K562 (cell line): ENCODE data around the gene ZBTB18. TPM values are rescaled to one million over a fixed set of nuclear protein-coding genes. Genes with fewer than 3 reads are reported as not detected.

Experiments
- ATAC-seq: fragments of 200-7000 bp; cut with Tn5 transposase; 3 replicates; pipeline ENCODE4 v1.9.1; 2020; ENCODE audit warnings: moderate library complexity
- BruUV-seq: library from RNA; stranded (reverse); fragments of 400-500 nt; replicated peaks from 2 replicates; lab custom pipeline; 2021; lab: Mats Ljungman, UMichigan
- CTCF ChIA-PET: fragments of 300-600 bp; formaldehyde crosslinking; extraction: SDS; loops from one replicate; lab custom pipeline; 2021; ENCODE audit warnings: low intra/inter-chr PET ratio; lab: Yijun Ruan, JAX
- POLR2A ChIA-PET: fragments of 300-600, 350-650 bp; sonication (Branson Sonifier 250); formaldehyde crosslinking; extraction: SDS; loops from one replicate; lab custom pipeline; 2021; ENCODE audit warnings: antibody characterized with exemption, inconsistent platforms; lab: Yijun Ruan, JAX
- DNase-seq, 4 experiments: peaks; one replicate each; pipeline versions ENCODE4 v3.0.0 to v3.0.0-alpha.2; 2011 to 2018; ENCODE audit warnings: low spot score in 3 of 4, mixed read lengths in 3 of 4; ENCODE audit errors: extremely low read depth in 1 of 4
- FAIRE-seq: peaks from 2 replicates; lab custom pipeline; 2011; peaks lifted over from hg19 to GRCh38; lab: Jason Lieb, UNC
- H2AFZ ChIP-seq: 2 replicates; pipeline ENCODE4 v1.6.0; 2011; ENCODE audit warnings: low read depth, low read length, control low read depth, inconsistent platforms
- H3K27ac ChIP-seq: fragments of 200-600 bp; 3 replicates; pipeline ENCODE4 v1.8.0; 2011; ENCODE audit warnings: low read depth, mild to moderate bottlenecking, control low read depth, inconsistent platforms, low read length, moderate library complexity, mixed read lengths; ENCODE audit errors: extremely low read depth
- H3K27me3 ChIP-seq, 2 experiments: fragments of 300-600 bp in 1 of 2; 2 replicates in 1 of 2; 3 replicates in 1 of 2; pipeline versions ENCODE4 v1.6.0 to v1.8.0; 2011; ENCODE audit warnings: inconsistent platforms in 2 of 2, low read length in 2 of 2, mild to moderate bottlenecking in 1 of 2, mixed read lengths in 1 of 2, moderate library complexity in 1 of 2; ENCODE audit not compliant: control insufficient read depth in 2 of 2, insufficient read depth in 2 of 2
- H3K36me3 ChIP-seq: fragments of 300-600 bp; 3 replicates; pipeline ENCODE4 v1.8.0; 2011; ENCODE audit warnings: mild to moderate bottlenecking, low read length, inconsistent platforms; ENCODE audit not compliant: control insufficient read depth, insufficient read depth
- H3K4me1 ChIP-seq, 2 experiments: fragments of 200-600 bp in 1 of 2; replicated peaks in 1 of 2; 2 replicates in 1 of 2; 3 replicates in 1 of 2; pipeline versions ENCODE4 v1.5.1 to v1.8.0; 2011; ENCODE audit warnings: inconsistent platforms in 2 of 2, low read length in 2 of 2, mild to moderate bottlenecking in 1 of 2, mixed read lengths in 1 of 2, moderate library complexity in 1 of 2; ENCODE audit not compliant: control insufficient read depth in 2 of 2, insufficient read depth in 2 of 2
- H3K4me2 ChIP-seq: 2 replicates; pipeline ENCODE4 v1.6.1; 2011; ENCODE audit warnings: low read length, control low read depth, inconsistent platforms, mixed read lengths; ENCODE audit not compliant: insufficient read depth
- H3K4me3 ChIP-seq: fragments of 200-600 bp; sonication (generic), shearing (Covaris generic); 2 replicates; pipeline ENCODE4 v1.5.1; 2016; ENCODE audit warnings: control low read depth, inconsistent platforms
- H3K79me2 ChIP-seq: fragments of 200-600 bp; 3 replicates; pipeline ENCODE4 v1.8.0; 2011; ENCODE audit warnings: low read length, inconsistent platforms; ENCODE audit not compliant: control insufficient read depth, insufficient read depth
- H3K9ac ChIP-seq, 2 experiments: 2 replicates each; pipeline versions ENCODE4 v1.6.0 to v1.6.1; 2011; ENCODE audit warnings: low read depth in 2 of 2, low read length in 2 of 2, control low read depth in 1 of 2, inconsistent platforms in 1 of 2, mild to moderate bottlenecking in 1 of 2, mixed read lengths in 1 of 2; ENCODE audit not compliant: insufficient read depth in 1 of 2
- H3K9me1 ChIP-seq: one replicate; pipeline ENCODE4 v1.6.0; 2011; ENCODE audit warnings: inconsistent platforms, mild to moderate bottlenecking, low read length, moderate library complexity; ENCODE audit not compliant: control insufficient read depth, insufficient read depth
- H3K9me3 ChIP-seq: replicated peaks from 2 replicates; pipeline ENCODE4 v1.5.1; 2011; ENCODE audit warnings: low read depth, low read length, inconsistent platforms; ENCODE audit not compliant: control insufficient read depth, insufficient read depth
- H4K20me1 ChIP-seq: replicated peaks from 2 replicates; pipeline ENCODE4 v1.6.1; 2011; ENCODE audit warnings: low read length, inconsistent platforms, mixed read lengths; ENCODE audit not compliant: control insufficient read depth, insufficient read depth
- ARID1B ChIP-seq: fragments of 450-650 bp; IDR thresholded peaks from 2 replicates; pipeline ENCODE4 v1.6.1; 2016; ENCODE audit warnings: antibody characterized with exemption, mild to moderate bottlenecking, inconsistent platforms
- BCL6 ChIP-seq: fragments of 250-450 bp; sonication (Bioruptor Pico); IDR thresholded peaks from 2 replicates; pipeline ENCODE4 v1.4.0; 2020
- C11orf30 ChIP-seq: fragments of 450-650 bp; IDR thresholded peaks from 2 replicates; pipeline ENCODE4 v1.6.1; 2016; ENCODE audit warnings: low read depth, mild to moderate bottlenecking
- CEBPZ ChIP-seq: fragments of 150-350 bp; IDR thresholded peaks from 2 replicates; pipeline ENCODE4 v1.6.1; 2014; ENCODE audit warnings: low read depth, mild to moderate bottlenecking, low read length, borderline replicate concordance
- DPF2 ChIP-seq: fragments of 450-650 bp; IDR thresholded peaks from 2 replicates; pipeline ENCODE4 v1.6.1; 2016
- HDAC2 ChIP-seq: fragments of 450-650 bp; IDR thresholded peaks from 2 replicates; pipeline ENCODE4 v1.6.1; 2016; ENCODE audit warnings: mild to moderate bottlenecking
- MYC ChIP-seq, 2 experiments: fragments of 250-450 bp in 1 of 2; sonication (Bioruptor Pico) in 1 of 2; IDR thresholded peaks; 2 replicates each; pipeline versions ENCODE4 v1.5.1 to v1.6.1; 2012 to 2021; ENCODE audit warnings: low read depth in 2 of 2, borderline replicate concordance in 1 of 2, improper control_type of control experiment in 1 of 2, low read length in 1 of 2, mild to moderate bottlenecking in 1 of 2, moderate library complexity in 1 of 2
- NFE2 ChIP-seq: IDR thresholded peaks from 2 replicates; pipeline ENCODE4 v1.6.1; 2014; ENCODE audit warnings: antibody characterized with exemption, low read depth
- SOX6 ChIP-seq: fragments of 450-650 bp; IDR thresholded peaks from 2 replicates; pipeline ENCODE4 v1.6.1; 2014; ENCODE audit warnings: mild to moderate bottlenecking
- TCF3 ChIP-seq: sonication (generic); formaldehyde crosslinking; IDR thresholded peaks from 2 replicates; pipeline ENCODE4 v1.4.0; 2020; ENCODE audit warnings: mild to moderate bottlenecking, missing genetic modification reagents
- VEZF1 ChIP-seq: fragments of 200-800 bp; sonication (Bioruptor generic); IDR thresholded peaks from 2 replicates; pipeline ENCODE4 v1.6.1; 2017; ENCODE audit warnings: missing genetic modification characterization, missing compliant biosample characterization
- ZNF41 ChIP-seq: fragments of 250-450 bp; sonication (Bioruptor Pico); conservative IDR thresholded peaks from 2 replicates; pipeline ENCODE4 v1.4.0; 2020; ENCODE audit warnings: mild to moderate bottlenecking
- ZNF436 ChIP-seq: fragments of 250-450, 450-650 bp; sonication (Bioruptor Pico); formaldehyde crosslinking; IDR thresholded peaks from 2 replicates; pipeline ENCODE4 v1.7.0; 2020; ENCODE audit warnings: mild to moderate bottlenecking
- ZNF766 ChIP-seq: fragments of 200-800 bp; sonication (Bioruptor generic); conservative IDR thresholded peaks from 2 replicates; pipeline ENCODE4 v1.6.1; 2016; ENCODE audit warnings: missing genetic modification characterization, missing compliant biosample characterization
- WGBS: fragments of 100-300 bp; shearing (Covaris generic); methylation state at CpG from one replicate; pipeline ENCODE4 v1.1.6; 2016; ENCODE audit warnings: low coverage, mixed read lengths; ENCODE audit not compliant: insufficient coverage; ENCODE audit errors: missing lambda C conversion rate; 5-methylcytosine and 5-hydroxymethylcytosine counted together
- in situ Hi-C: fragments of 300-500 bp; cut with MboI; formaldehyde crosslinking; loops from 4 replicates; pipeline ENCODE4 v1.15.0; 2018; ENCODE audit warnings: inconsistent platforms, mixed read lengths
- intact Hi-C: fragments of 100-400 bp; cut with micrococcal nuclease; formaldehyde crosslinking; loops from 2 replicates; pipeline ENCODE4 v1.14.2; 2022
- polyA plus RNA-seq, 8 experiments: library from polyadenylated mRNA; depleted of rRNA in 4 of 8; stranded (reverse) in 5 of 8; unstranded in 3 of 8; fragments of >200 nt; fragmentation: Nextera tagmentation in 2 of 8; fragmentation: Illumina TruSeq in 1 of 8; extraction: Ambion mirVana in 2 of 8; extraction: Trizol in 1 of 8; gene quantifications; 2 replicates each; pipeline versions ENCODE4 v1.2.1 to v1.2.3, GENCODE V29; 2011 to 2014; ENCODE audit warnings: inconsistent platforms in 1 of 8, missing spikeins in 1 of 8
- total RNA-seq, 7 experiments: library from RNA; depleted of rRNA in 6 of 7; stranded (reverse); fragments of >200 nt in 6 of 7; fragmentation: Illumina TruSeq in 2 of 7; extraction: Trizol in 2 of 7; gene quantifications; 2 replicates each; pipeline versions ENCODE4 v1.2.1 to v1.2.3, GENCODE V29; 2011 to 2021; ENCODE audit warnings: low replicate concordance in 1 of 7
- TF ChIP-seq, protein P1 (sequence below), 2 experiments: IDR thresholded peaks in 1 of 2; conservative IDR thresholded peaks in 1 of 2; 2 replicates each; pipeline ENCODE4 v1.6.1; 2016; ENCODE audit warnings: low read depth in 2 of 2, mild to moderate bottlenecking in 1 of 2, missing compliant biosample characterization in 1 of 2, missing genetic modification characterization in 1 of 2, moderate library complexity in 1 of 2

The ZBTB18 gene
- total and polyA plus RNA-seq, 9 of the 15 experiments (the other 6 are each of a cell fraction or from before 2014, with no cell fraction given): 0.13 to 2.6 (median 1.6) TPM

GRCh38 chr1:244089561-244089960 lies 38.5 kb downstream of the ZBTB18 start:
- Histone ChIP-seq H3K79me2 (no peaks in the 10 kb centered on the region), H3K9ac (no peak overlapping the region), H3K27ac (no peak overlapping the region), H3K4me3 (no peak overlapping the region), H3K36me3 (no peaks in the 10 kb centered on the region), H2AFZ (no peak overlapping the region), H3K9me3 (no peaks in the 10 kb centered on the region), H3K4me1 (peaks cover 0 to 2% of the 10 kb centered on the region in 2 experiments; a peak in 2 of 5 replicates), H3K4me2 (no peak overlapping the region), H3K27me3 (peaks cover 17 to 52% of the 10 kb centered on the region in 2 experiments; a peak in 4 of 5 replicates), H4K20me1 (no peaks in the 10 kb centered on the region), H3K9me1 (no peaks in the 10 kb centered on the region)
- peak; percentile 40; the same call in 1 of the 3 replicates for ATAC-seq
- FAIRE-seq: no peak
- in situ Hi-C loops: no loop called here
- intact Hi-C loops: no loop called here
- WGBS: 4% methylated on average over 8 of the region's 8 CpGs
- no TSS peak for BruUV-seq
- ChIA-PET CTCF (no interaction called here), POLR2A (interaction anchor here (1.1 kb wide), 1 partner anchor 12 kb away, joined by 4 read pairs; no protein-coding TSS in a partner anchor)
- DNase-seq: no peak
- TF ChIP-seq NFE2 (peak; percentile 52; the same call in 1 of the 2 replicates), VEZF1 (CRISPR knock-in tag) (peak; percentile 17; the same call in 1 of the 2 replicates), BCL6 (CRISPR knock-in tag) (no peak), C11orf30 (peak; percentile 30), DPF2 (peak; percentile 30; the same call in 1 of the 2 replicates), ZNF766 (CRISPR knock-in tag) (peak; percentile 62; the same call in 1 of the 2 replicates), CEBPZ (no peak), TCF3 (CRISPR knock-in tag) (peak; percentile 34; the same call in 1 of the 2 replicates), ARID1B (peak; percentile 53), HDAC2 (peak; percentile 69; the same call in 1 of the 2 replicates), SOX6 (0 out of 2 replicates have a peak, but pooled peaks have one; percentile 17), MYC (IDR thresholded peaks at IDR 0.05; ENCODE audit: low read depth, low read length) (no peak), MYC (CRISPR knock-in tag; IDR thresholded peaks at IDR 0.05; ENCODE audit: borderline replicate concordance, low read depth) (no peak), ZNF436 (no peak), ZNF41 (no peak)
- TF ChIP-seq, protein P1, sequence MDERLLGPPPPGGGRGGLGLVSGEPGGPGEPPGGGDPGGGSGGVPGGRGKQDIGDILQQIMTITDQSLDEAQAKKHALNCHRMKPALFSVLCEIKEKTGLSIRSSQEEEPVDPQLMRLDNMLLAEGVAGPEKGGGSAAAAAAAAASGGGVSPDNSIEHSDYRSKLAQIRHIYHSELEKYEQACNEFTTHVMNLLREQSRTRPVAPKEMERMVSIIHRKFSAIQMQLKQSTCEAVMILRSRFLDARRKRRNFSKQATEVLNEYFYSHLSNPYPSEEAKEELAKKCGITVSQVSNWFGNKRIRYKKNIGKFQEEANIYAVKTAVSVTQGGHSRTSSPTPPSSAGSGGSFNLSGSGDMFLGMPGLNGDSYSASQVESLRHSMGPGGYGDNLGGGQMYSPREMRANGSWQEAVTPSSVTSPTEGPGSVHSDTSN (CRISPR knock-in tag; IDR thresholded peaks at IDR 0.05; ENCODE audit: low read depth): no peak
- TF ChIP-seq, protein P1 (tag; conservative IDR thresholded peaks at IDR 0.05; ENCODE audit: low read depth): peak; percentile 93
